Measurements from ENCODE around the gene HOGA1. TPM values are rescaled to one million over a fixed set of nuclear protein-coding genes. Genes with fewer than 3 reads are reported as not detected.
A peak's percentile ranks its signal among the peaks of the same experiment; 100 is the strongest.
"Not testable (repeated sequence)": the region's sequence is repeated elsewhere in the genome, so short reads cannot be mapped to it uniquely, and the experiment has no call there.

The HOGA1 gene
- total and polyA plus RNA-seq, 4 experiments from 2014 or later = not detected

DNA sequence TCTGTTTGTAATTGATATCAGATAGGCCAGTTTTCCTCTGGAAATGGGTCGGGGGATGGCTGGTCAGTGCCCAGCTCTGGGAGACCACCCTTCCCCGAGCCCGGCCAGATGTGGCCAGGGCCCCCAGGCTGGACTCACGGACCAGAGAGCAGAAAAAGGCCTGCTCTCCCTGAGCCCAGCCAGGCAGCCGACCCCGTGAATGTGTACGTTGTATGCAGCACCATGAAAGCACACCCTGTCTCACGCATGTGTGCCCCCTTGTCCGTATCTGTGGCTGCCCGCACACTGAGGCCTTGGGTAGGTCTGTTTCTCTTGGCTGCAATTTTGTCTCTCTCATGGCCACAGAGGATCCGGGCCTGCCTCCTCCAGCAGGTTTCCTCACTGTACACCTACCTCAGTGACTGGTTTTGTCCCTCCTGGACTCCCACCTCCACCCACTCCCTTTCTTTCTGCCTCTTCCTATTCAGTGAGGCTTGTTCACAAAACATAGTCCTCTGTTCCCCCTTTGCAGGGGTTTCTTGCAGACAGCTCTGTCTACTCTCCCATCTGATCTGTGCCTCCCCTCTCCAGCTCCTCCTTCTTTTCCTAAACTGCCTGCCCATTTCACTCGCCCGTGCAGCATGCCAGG, 35.2 kb upstream of the HOGA1 start:
- no peaks in the 10 kb centered on the region for H3K36me3 Mint-ChIP-seq
- H3K9me3 Mint-ChIP-seq = no peaks in the 10 kb centered on the region
- H3K27ac Mint-ChIP-seq = peak overlapping the region in 1 of 7 donors; percentile 2
- no peaks in the 10 kb centered on the region for H3K36me3 ChIP-seq (ENCODE audit: insufficient read depth, low read length)
- H3K27ac ChIP-seq (ENCODE audit: low read depth, low read length) = no peak overlapping the region
- H3K9me3 ChIP-seq (ENCODE audit: control insufficient read depth in 1 of 2, low read length in 2 of 2) = no peaks in the 10 kb centered on the region
- intact Hi-C loops (cut with micrococcal nuclease) = no loop called here
- no peaks in the 10 kb centered on the region for H3K27me3 ChIP-seq (ENCODE audit: insufficient read depth, low read length)
- H3K4me3 ChIP-seq (ENCODE audit: low read length in 2 of 2) = no peak overlapping the region
- ChIA-PET CTCF (ENCODE audit: partially characterized antibody) (no interaction called here), POLR2A (ENCODE audit: partially characterized antibody) (no interaction called here)
- DNase-seq = no peak
- H3K4me1 Mint-ChIP-seq = peaks cover 0 to 3% (median under 1%) of the 10 kb centered on the region in 4 donors
- no peak overlapping the region for H3K4me3 Mint-ChIP-seq
- H3K27me3 Mint-ChIP-seq = no peaks in the 10 kb centered on the region
- H3K4me1 ChIP-seq (ENCODE audit: insufficient read depth, low read length) = no peaks in the 10 kb centered on the region

DNA sequence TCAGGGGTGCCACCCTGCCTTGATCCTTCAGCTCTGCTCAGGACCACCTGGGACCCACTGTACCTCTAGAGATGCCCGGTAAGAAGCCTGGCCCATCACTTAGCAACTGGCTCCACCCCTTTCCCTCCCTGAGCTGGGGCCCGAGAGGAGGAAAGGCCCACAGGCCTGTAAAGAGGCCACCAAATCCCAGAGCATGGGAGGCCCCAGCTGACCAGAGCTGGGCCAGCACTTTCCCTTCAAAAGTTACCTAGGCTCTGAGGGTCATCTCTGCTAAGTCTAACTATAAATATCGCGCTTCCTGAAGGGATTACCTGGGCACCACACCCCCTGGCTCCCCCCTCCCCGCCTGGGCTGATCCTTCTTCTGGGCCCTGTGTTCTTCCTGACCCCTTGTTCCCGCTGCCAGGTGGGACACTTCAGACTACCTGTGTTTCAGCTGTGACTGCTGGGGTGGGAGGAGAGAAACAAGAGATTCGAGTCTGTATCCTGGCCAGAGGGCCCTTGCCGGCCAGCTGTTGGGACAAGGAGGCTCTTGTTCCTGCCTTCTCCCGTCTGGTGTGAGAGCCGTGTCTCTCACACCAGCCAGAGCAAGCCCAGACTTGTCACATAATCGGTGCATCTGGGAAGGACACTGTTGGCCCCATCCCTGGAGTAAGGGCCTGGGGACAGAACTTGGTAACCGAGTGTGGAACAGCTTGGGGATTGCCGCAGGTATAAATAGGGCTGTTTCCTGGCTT, 34.4 kb upstream of the HOGA1 start:
- Mint-ChIP-seq H3K4me1 (peaks cover 0 to 3% (median under 1%) of the 10 kb centered on the region in 4 donors), H3K36me3 (no peaks in the 10 kb centered on the region), H3K27ac (peak overlapping the region in 1 of 7 donors; percentile 2), H3K27me3 (no peaks in the 10 kb centered on the region), H3K4me3 (no peak overlapping the region), H3K9me3 (no peaks in the 10 kb centered on the region)
- CTCF ChIA-PET (ENCODE audit: partially characterized antibody) = interaction anchor here (8.2 kb wide), 1 partner anchor 84 kb away, joined by 83 read pairs; no protein-coding TSS in a partner anchor
- no peak for DNase-seq
- no peak overlapping the region for H3K4me3 ChIP-seq (ENCODE audit: low read length in 2 of 2)
- H3K4me1 ChIP-seq (ENCODE audit: insufficient read depth, low read length) = no peaks in the 10 kb centered on the region
- intact Hi-C loops (cut with micrococcal nuclease) = no loop called here
- POLR2A ChIA-PET (ENCODE audit: partially characterized antibody) = no interaction called here
- H3K36me3 ChIP-seq (ENCODE audit: insufficient read depth, low read length) = no peaks in the 10 kb centered on the region
- no peaks in the 10 kb centered on the region for H3K27me3 ChIP-seq (ENCODE audit: insufficient read depth, low read length)
- no peaks in the 10 kb centered on the region for H3K9me3 ChIP-seq (ENCODE audit: control insufficient read depth in 1 of 2, low read length in 2 of 2)
- no peak overlapping the region for H3K27ac ChIP-seq (ENCODE audit: low read depth, low read length)

DNA sequence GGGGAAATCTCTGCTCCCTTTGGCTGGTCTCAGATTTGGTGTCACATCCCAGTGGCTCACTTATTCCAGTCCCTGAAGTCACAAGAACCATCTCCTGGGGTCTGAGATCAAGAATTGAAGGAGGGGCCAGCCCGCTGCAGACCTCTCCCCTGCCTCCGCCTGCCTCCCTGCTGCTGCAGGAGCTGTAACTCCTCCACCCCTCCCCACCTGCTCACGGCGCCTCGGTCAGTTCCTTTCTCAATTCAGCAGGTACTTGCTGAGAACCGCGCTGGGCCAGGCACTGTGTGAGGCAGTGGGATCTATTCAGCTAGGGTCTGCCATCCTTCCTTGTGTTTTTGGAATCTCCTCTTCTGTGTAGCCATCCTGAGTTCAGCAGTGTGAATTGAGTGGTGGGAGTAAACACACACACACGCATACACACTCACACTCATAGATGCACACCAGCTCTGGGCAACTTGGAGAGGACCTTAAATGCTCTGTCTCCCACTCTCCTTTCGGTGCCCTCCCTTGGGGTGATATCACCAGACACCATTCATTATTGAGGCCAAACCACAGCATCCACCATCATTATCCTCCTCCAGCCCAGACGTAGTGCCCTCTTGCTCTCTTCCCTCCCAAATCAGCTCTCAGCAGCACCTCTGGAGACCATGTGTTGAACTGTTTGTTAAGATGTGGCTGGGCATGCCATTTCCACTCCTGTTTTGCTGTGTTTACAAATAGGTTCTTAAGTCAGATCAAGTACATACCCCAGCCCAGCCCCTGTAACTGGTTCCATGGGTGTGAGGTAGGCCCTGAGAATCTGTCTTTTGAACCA, 33.6 kb upstream of the HOGA1 start:
- no peaks in the 10 kb centered on the region for H3K9me3 ChIP-seq (ENCODE audit: control insufficient read depth in 1 of 2, low read length in 2 of 2)
- H3K36me3 ChIP-seq (ENCODE audit: insufficient read depth, low read length) = no peaks in the 10 kb centered on the region
- peaks cover 0 to 4% (median 0%) of the 10 kb centered on the region in 8 donors for H3K9me3 Mint-ChIP-seq
- ChIA-PET CTCF (ENCODE audit: partially characterized antibody) (interaction anchor here (6.8 to 8.2 kb wide), 2 partner anchors 85 to 141 kb away, joined by 83 to 98 read pairs; no protein-coding TSS in a partner anchor), POLR2A (ENCODE audit: partially characterized antibody) (no interaction called here)
- H3K36me3 Mint-ChIP-seq = no peaks in the 10 kb centered on the region
- peak overlapping the region in 2 of 7 donors; percentile 44 to 69 for H3K27ac Mint-ChIP-seq
- no peak for DNase-seq
- H3K4me1 ChIP-seq (ENCODE audit: insufficient read depth, low read length) = no peaks in the 10 kb centered on the region
- H3K27ac ChIP-seq (ENCODE audit: low read depth, low read length) = no peak overlapping the region
- H3K27me3 ChIP-seq (ENCODE audit: insufficient read depth, low read length) = no peaks in the 10 kb centered on the region
- H3K27me3 Mint-ChIP-seq = no peaks in the 10 kb centered on the region
- intact Hi-C loops (cut with micrococcal nuclease) = no loop called here
- peaks cover 0 to 3% (median under 1%) of the 10 kb centered on the region in 4 donors for H3K4me1 Mint-ChIP-seq
- no peak overlapping the region for H3K4me3 ChIP-seq (ENCODE audit: low read length in 2 of 2)
- H3K4me3 Mint-ChIP-seq = no peak overlapping the region

DNA sequence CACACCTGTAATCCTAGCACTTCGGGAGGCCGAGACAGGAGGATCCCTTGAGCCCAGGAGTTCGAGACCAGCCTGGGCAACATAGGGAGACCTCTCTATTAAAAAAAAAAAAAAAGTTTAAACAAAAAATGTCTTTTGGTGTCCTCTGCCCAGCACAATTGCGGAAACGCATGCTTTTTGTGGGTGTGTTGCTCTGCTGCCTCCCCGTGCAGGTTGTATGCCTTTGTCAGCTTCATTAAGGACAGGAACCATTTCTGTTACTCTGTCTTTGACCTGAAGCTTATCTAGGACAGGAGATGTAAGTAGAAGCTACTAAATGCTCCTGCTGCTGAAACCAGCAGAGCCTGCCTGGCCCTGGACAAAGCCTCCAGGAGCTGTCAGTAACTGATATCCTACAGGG, 32.9 kb upstream of the HOGA1 start:
- H3K9me3 Mint-ChIP-seq = peaks cover 0 to 8% (median under 1%) of the 10 kb centered on the region in 8 donors
- Histone ChIP-seq H3K9me3 (ENCODE audit: control insufficient read depth in 1 of 2, low read length in 2 of 2) (no peaks in the 10 kb centered on the region), H3K27me3 (ENCODE audit: insufficient read depth, low read length) (no peaks in the 10 kb centered on the region), H3K36me3 (ENCODE audit: insufficient read depth, low read length) (no peaks in the 10 kb centered on the region), H3K27ac (ENCODE audit: low read depth, low read length) (no peak overlapping the region), H3K4me3 (ENCODE audit: low read length in 2 of 2) (no peak overlapping the region), H3K4me1 (ENCODE audit: insufficient read depth, low read length) (no peaks in the 10 kb centered on the region)
- H3K4me3 Mint-ChIP-seq = no peak overlapping the region
- peaks cover 0 to 3% of the 10 kb centered on the region in 2 donors for H3K36me3 Mint-ChIP-seq
- ChIA-PET POLR2A (ENCODE audit: partially characterized antibody) (no interaction called here), CTCF (ENCODE audit: partially characterized antibody) (interaction anchor here (0.7 to 8.2 kb wide), 6 partner anchors 8 to 387 kb away, joined by 3 to 98 read pairs (median 6); partner anchors contain the start of gene ANKRD2)
- intact Hi-C loops (cut with micrococcal nuclease) = no loop called here
- H3K4me1 Mint-ChIP-seq = peaks cover 0 to 3% (median under 1%) of the 10 kb centered on the region in 4 donors
- H3K27me3 Mint-ChIP-seq = no peaks in the 10 kb centered on the region
- DNase-seq = no peak
- H3K27ac Mint-ChIP-seq = no peak overlapping the region

DNA sequence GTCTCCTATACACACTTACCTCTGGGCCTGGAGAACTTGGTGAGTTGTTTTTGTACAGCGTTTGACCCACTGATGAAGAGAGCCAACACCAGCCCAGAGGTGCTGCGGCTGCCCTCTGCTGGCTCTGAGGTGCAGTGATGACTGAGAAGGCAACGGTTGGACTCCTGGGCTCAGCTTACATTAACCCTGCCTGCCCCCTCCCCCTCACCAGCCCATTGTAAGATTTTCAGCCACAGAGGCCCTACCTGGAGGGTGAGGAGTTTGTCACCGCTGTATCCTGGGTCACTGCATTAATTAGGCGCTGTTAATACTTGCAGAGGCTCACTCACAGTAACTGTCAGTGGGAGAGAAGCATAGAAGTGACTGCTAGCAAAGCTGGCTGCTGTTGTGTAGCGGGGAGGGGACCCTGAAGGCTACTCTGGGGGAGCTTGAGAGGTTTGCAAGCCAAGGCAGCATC, 30.6 kb upstream of the HOGA1 start:
- Mint-ChIP-seq H3K27me3 (no peaks in the 10 kb centered on the region), H3K27ac (no peak overlapping the region), H3K9me3 (peaks cover 0 to 8% (median under 1%) of the 10 kb centered on the region in 8 donors), H3K4me3 (no peak overlapping the region), H3K4me1 (peaks cover 0 to 3% (median under 1%) of the 10 kb centered on the region in 4 donors), H3K36me3 (peaks cover 0 to 3% of the 10 kb centered on the region in 2 donors)
- no peaks in the 10 kb centered on the region for H3K27me3 ChIP-seq (ENCODE audit: insufficient read depth, low read length)
- intact Hi-C loops (cut with micrococcal nuclease) = loop anchor here (1.0 to 2.0 kb wide), 4 partner anchors 55 to 275 kb away; partner anchors contain the start of genes MMS19 and UBTD1
- POLR2A ChIA-PET (ENCODE audit: partially characterized antibody) = interaction anchor here (2.0 kb wide), 1 partner anchor 55 kb away, joined by 4 read pairs; the partner anchor contains the start of gene UBTD1
- no peaks in the 10 kb centered on the region for H3K4me1 ChIP-seq (ENCODE audit: insufficient read depth, low read length)
- no peak overlapping the region for H3K4me3 ChIP-seq (ENCODE audit: low read length in 2 of 2)
- peak in 4 of 5 donors; percentile 36 to 47 (median 40) for DNase-seq
- no peak overlapping the region for H3K27ac ChIP-seq (ENCODE audit: low read depth, low read length)
- H3K36me3 ChIP-seq (ENCODE audit: insufficient read depth, low read length) = no peaks in the 10 kb centered on the region
- CTCF ChIA-PET (ENCODE audit: partially characterized antibody) = interaction anchor here (0.7 to 8.2 kb wide), 13 partner anchors 8 to 276 kb away, joined by 3 to 98 read pairs (median 4); partner anchors contain the start of gene ANKRD2
- no peaks in the 10 kb centered on the region for H3K9me3 ChIP-seq (ENCODE audit: control insufficient read depth in 1 of 2, low read length in 2 of 2)

DNA sequence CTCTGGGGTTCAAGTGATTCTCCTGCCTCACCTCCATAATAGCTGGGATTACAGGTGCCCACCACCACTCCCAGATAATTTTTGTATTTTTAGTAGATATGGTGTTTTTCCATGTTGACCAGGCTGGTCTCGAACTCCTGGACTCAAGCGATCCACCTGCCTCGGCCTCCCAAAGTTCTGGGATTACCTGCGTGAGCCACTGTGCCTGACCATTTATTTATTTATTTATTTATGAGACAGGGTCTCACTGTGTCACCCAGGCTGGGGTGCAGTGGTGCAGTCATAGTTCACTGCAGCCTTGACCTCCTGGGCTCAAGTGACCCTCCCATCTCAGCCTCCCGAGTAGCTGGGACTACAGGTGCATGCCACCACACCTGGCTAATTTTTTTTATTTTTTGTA, 29.9 kb upstream of the HOGA1 start:
- POLR2A ChIA-PET (ENCODE audit: partially characterized antibody) = interaction anchor here (2.0 kb wide), 1 partner anchor 55 kb away, joined by 4 read pairs; the partner anchor contains the start of gene UBTD1
- H3K27me3 Mint-ChIP-seq; H3K36me3 ChIP-seq (ENCODE audit: insufficient read depth, low read length); H3K9me3 Mint-ChIP-seq; H3K4me1 ChIP-seq (ENCODE audit: insufficient read depth, low read length); DNase-seq; H3K27ac ChIP-seq (ENCODE audit: low read depth, low read length); H3K4me3 ChIP-seq (ENCODE audit: low read length in 2 of 2); intact Hi-C loops (cut with micrococcal nuclease); H3K4me1 Mint-ChIP-seq; H3K27ac Mint-ChIP-seq; H3K36me3 Mint-ChIP-seq; H3K27me3 ChIP-seq (ENCODE audit: insufficient read depth, low read length); H3K9me3 ChIP-seq (ENCODE audit: control insufficient read depth in 1 of 2, low read length in 2 of 2); H3K4me3 Mint-ChIP-seq: not testable (repeated sequence)
- CTCF ChIA-PET (ENCODE audit: partially characterized antibody) = interaction anchor here (0.6 to 8.2 kb wide), 16 partner anchors 8 to 277 kb away, joined by 3 to 98 read pairs (median 4); partner anchors contain the start of gene ANKRD2

Data from CD4-positive, alpha-beta memory T cell (primary cell).